ENCODE results near the gene FBXL17. TPM values are rescaled to one million over a fixed set of nuclear protein-coding genes. Genes with fewer than 3 reads are reported as not detected.

FBXL17 gene
- total RNA-seq, 1 donor from 2014 or later = 12.7 TPM

- H3K36me3 ChIP-seq (ENCODE audit: insufficient read depth, low read length) = no peaks in the 10 kb centered on the region
- no peaks in the 10 kb centered on the region for H3K27me3 Mint-ChIP-seq (ENCODE audit: low read depth, unreplicated experiment)
- FAIRE-seq (no peak), DNase-seq (ENCODE audit: low read depth) (no peak)
- H3K27me3 ChIP-seq (ENCODE audit: insufficient read depth, low read length) = no peaks in the 10 kb centered on the region
- no peak overlapping the region for H3K27ac Mint-ChIP-seq (ENCODE audit: unreplicated experiment)
- H3K27ac ChIP-seq (ENCODE audit: low read depth, low read length) = no peak overlapping the region
- no peak for TF ChIP-seq EZH2 (IDR thresholded peaks at IDR 0.05; ENCODE audit: insufficient read depth, low read length)
- no peak for TF ChIP-seq CTCF (IDR thresholded peaks at IDR 0.05; ENCODE audit: insufficient read depth, low read depth, low read length)
- H3K79me2 ChIP-seq (ENCODE audit: insufficient read depth, low read length) = no peaks in the 10 kb centered on the region
- no peak overlapping the region for H2AFZ ChIP-seq (ENCODE audit: low read depth, low read length)
- H3K4me3 Mint-ChIP-seq (ENCODE audit: unreplicated experiment) = no peak overlapping the region
- H4K20me1 ChIP-seq (ENCODE audit: insufficient read depth, low read length) = no peaks in the 10 kb centered on the region
- no peaks in the 10 kb centered on the region for H3K4me1 Mint-ChIP-seq (ENCODE audit: low read depth, unreplicated experiment)
- no peaks in the 10 kb centered on the region for H3K9me3 Mint-ChIP-seq (ENCODE audit: unreplicated experiment)
- H3K4me2 ChIP-seq (ENCODE audit: low read length) = no peak overlapping the region
- no peak overlapping the region for H3K4me3 ChIP-seq (ENCODE audit: insufficient read depth, low read depth, low read length)
- H3K9ac ChIP-seq (ENCODE audit: low read length) = no peak overlapping the region
- no peaks in the 10 kb centered on the region for H3K4me1 ChIP-seq (ENCODE audit: insufficient read depth, low read length)
- H3K9me3 ChIP-seq (ENCODE audit: insufficient read depth, low read depth, low read length) = no peaks in the 10 kb centered on the region
- H3K36me3 Mint-ChIP-seq (ENCODE audit: low read depth, unreplicated experiment) = no peaks in the 10 kb centered on the region
Measured at GRCh38 chr5:107935645-107936044, 446.3 kb downstream of the FBXL17 start.

GRCh38 chr5:107933326-107933725 lies 448.6 kb downstream of the FBXL17 start:
- Mint-ChIP-seq H3K4me1 (ENCODE audit: low read depth, unreplicated experiment) (no peaks in the 10 kb centered on the region), H3K27me3 (ENCODE audit: low read depth, unreplicated experiment) (no peaks in the 10 kb centered on the region), H3K36me3 (ENCODE audit: low read depth, unreplicated experiment) (no peaks in the 10 kb centered on the region), H3K4me3 (ENCODE audit: unreplicated experiment) (no peak overlapping the region), H3K27ac (ENCODE audit: unreplicated experiment) (no peak overlapping the region), H3K9me3 (ENCODE audit: unreplicated experiment) (no peaks in the 10 kb centered on the region)
- no peak overlapping the region for H3K27ac ChIP-seq (ENCODE audit: low read depth, low read length)
- DNase-seq (ENCODE audit: low read depth) (no peak), FAIRE-seq (no peak)
- no peaks in the 10 kb centered on the region for H3K36me3 ChIP-seq (ENCODE audit: insufficient read depth, low read length)
- H4K20me1 ChIP-seq (ENCODE audit: insufficient read depth, low read length) = no peaks in the 10 kb centered on the region
- H3K4me1 ChIP-seq (ENCODE audit: insufficient read depth, low read length) = no peaks in the 10 kb centered on the region
- no peaks in the 10 kb centered on the region for H3K79me2 ChIP-seq (ENCODE audit: insufficient read depth, low read length)
- H3K4me3 ChIP-seq (ENCODE audit: insufficient read depth, low read depth, low read length) = no peak overlapping the region
- H3K9ac ChIP-seq (ENCODE audit: low read length) = no peak overlapping the region
- no peaks in the 10 kb centered on the region for H3K9me3 ChIP-seq (ENCODE audit: insufficient read depth, low read depth, low read length)
- no peak overlapping the region for H2AFZ ChIP-seq (ENCODE audit: low read depth, low read length)
- H3K4me2 ChIP-seq (ENCODE audit: low read length) = no peak overlapping the region
- no peaks in the 10 kb centered on the region for H3K27me3 ChIP-seq (ENCODE audit: insufficient read depth, low read length)
- TF ChIP-seq EZH2 (IDR thresholded peaks at IDR 0.05; ENCODE audit: insufficient read depth, low read length) (no peak), CTCF (IDR thresholded peaks at IDR 0.05; ENCODE audit: insufficient read depth, low read depth, low read length) (no peak)

GRCh38 chr5:107930891-107931290 lies 451.0 kb downstream of the FBXL17 start:
- Mint-ChIP-seq H3K9me3 (ENCODE audit: unreplicated experiment) (no peaks in the 10 kb centered on the region), H3K27me3 (ENCODE audit: low read depth, unreplicated experiment) (no peaks in the 10 kb centered on the region), H3K4me3 (ENCODE audit: unreplicated experiment) (no peak overlapping the region), H3K36me3 (ENCODE audit: low read depth, unreplicated experiment) (no peaks in the 10 kb centered on the region), H3K4me1 (ENCODE audit: low read depth, unreplicated experiment) (no peaks in the 10 kb centered on the region), H3K27ac (ENCODE audit: unreplicated experiment) (no peak overlapping the region)
- no peak overlapping the region for H2AFZ ChIP-seq (ENCODE audit: low read depth, low read length)
- no peak overlapping the region for H3K4me3 ChIP-seq (ENCODE audit: insufficient read depth, low read depth, low read length)
- H3K4me1 ChIP-seq (ENCODE audit: insufficient read depth, low read length) = no peaks in the 10 kb centered on the region
- H3K9ac ChIP-seq (ENCODE audit: low read length) = no peak overlapping the region
- H4K20me1 ChIP-seq (ENCODE audit: insufficient read depth, low read length) = no peaks in the 10 kb centered on the region
- TF ChIP-seq EZH2 (IDR thresholded peaks at IDR 0.05; ENCODE audit: insufficient read depth, low read length) (no peak), CTCF (IDR thresholded peaks at IDR 0.05; ENCODE audit: insufficient read depth, low read depth, low read length) (no peak)
- no peaks in the 10 kb centered on the region for H3K36me3 ChIP-seq (ENCODE audit: insufficient read depth, low read length)
- FAIRE-seq = no peak
- no peak overlapping the region for H3K4me2 ChIP-seq (ENCODE audit: low read length)
- H3K79me2 ChIP-seq (ENCODE audit: insufficient read depth, low read length) = no peaks in the 10 kb centered on the region
- H3K27me3 ChIP-seq (ENCODE audit: insufficient read depth, low read length) = no peaks in the 10 kb centered on the region
- H3K27ac ChIP-seq (ENCODE audit: low read depth, low read length) = no peak overlapping the region
- DNase-seq (ENCODE audit: low read depth) = no peak
- no peaks in the 10 kb centered on the region for H3K9me3 ChIP-seq (ENCODE audit: insufficient read depth, low read depth, low read length)
